GM13977 (cell line): ENCODE measurements around the gene F8A1.
A peak's percentile ranks its signal among the peaks of the same experiment; 100 is the strongest.
"Not testable (repeated sequence)": the region's sequence is repeated elsewhere in the genome, so short reads cannot be mapped to it uniquely, and the experiment has no call there.

ENCODE experiments used
- DNase-seq: peaks from one replicate; pipeline ENCODE4 v3.0.0; 2012; ENCODE audit warnings: low spot score
- CTCF ChIP-seq: IDR thresholded peaks from 2 replicates; pipeline ENCODE4 v1.5.1; 2012; ENCODE audit warnings: mild to moderate bottlenecking, control low read depth; ENCODE audit not compliant: insufficient read depth; ENCODE audit errors: extremely low read depth, missing control alignments
- in situ Hi-C: fragments of 300-500 bp; cut with MboI; formaldehyde crosslinking; loops from one replicate; pipeline ENCODE4 v1.12.0; 2022; ENCODE audit warnings: low sequenced_read_pairs, low pct_unique_long_range_greater_than_20kb, mixed read lengths, inconsistent platforms; ENCODE audit not compliant: unreplicated experiment

The F8A1 gene

DNA sequence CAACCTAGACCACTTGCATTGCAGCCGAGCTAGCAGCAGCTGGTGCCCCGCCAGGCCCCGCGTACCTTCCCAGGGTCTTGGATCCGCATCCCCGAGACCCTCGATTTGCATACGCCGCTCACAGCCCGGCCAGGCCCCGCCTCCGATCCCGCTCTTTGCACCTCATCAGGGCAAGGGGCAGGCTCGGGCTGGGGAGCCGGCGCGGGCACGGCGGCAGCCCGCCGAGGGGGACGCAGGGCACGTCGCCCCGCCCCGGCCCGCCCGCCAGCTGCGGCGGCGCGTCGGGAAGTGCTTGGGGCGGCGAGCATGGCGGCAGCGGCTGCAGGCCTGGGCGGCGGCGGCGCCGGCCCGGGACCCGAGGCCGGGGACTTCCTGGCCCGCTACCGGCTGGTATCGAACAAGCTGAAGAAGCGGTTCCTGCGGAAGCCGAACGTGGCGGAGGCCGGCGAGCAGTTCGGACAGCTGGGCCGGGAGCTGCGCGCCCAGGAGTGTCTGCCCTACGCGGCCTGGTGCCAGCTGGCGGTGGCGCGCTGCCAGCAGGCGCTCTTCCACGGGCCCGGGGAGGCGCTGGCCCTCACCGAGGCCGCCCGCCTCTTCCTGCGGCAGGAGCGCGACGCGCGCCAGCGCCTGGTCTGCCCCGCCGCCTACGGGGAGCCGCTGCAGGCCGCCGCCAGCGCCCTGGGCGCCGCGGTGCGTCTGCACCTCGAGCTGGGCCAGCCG is at the start of gene F8A1:
F8A1 (plus strand) TSS at position 287 of the 720 bp plus-strand sequence; CDS start at position 307, 20 bp downstream.
- in situ Hi-C loops, DNase-seq: not testable (repeated sequence)

DNA sequence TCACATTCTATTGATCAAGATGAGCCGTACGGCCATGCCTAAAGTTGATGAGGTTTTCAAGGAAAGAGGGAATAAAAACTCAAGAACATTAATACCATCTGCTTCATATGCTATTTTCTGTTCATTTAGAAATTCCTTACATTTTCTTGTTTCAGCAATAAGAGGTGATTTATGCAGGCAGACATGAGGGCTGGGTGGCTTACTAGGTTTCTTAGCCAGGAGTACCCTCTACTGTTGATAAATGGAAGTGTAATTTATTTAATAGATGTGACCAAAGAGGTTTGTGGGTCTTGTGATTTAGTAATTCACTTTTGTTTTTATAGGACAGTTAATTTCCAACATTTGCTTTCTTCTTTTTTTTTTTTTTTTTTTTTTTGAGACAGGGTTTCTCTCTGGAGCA is 45.3 kb upstream of the F8A1 start:
- in situ Hi-C loops = loop anchor here (25.0 kb wide), 1 partner anchor 254 kb away; the partner anchor contains the start of gene CTAG1A
- DNase-seq = peak; percentile 42
- peak; percentile 51 for TF ChIP-seq CTCF

DNA sequence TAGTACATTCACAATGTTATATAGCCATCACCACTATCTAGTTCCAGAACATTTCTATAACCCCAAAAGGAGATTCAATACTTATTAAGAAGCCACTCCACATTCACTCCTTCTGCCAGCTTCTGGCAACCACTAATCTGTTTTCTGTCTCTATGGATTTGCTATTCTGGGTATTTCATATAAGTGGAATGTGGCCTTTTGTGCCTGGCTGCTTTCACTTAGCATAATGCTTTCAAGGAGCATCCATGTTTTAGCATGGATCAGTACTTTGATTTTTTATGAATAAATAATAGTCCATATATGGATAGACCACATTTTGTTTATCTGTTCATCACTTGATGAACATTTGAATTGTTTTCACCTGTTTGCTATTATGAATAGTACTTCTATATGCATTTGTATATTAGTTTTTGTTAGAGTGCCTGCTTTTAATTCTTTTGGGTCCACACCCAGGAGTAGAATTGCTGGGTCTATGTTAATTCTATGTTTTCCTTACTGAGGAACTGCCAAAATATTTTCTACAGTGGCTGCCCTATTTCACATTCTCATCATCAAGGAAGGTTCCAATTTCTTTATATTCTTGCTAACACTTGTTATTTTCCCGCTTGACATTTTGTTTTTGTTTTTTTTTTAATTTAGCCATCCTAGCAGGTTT is 35.1 kb upstream of the F8A1 start:
- in situ Hi-C loops = no loop called here
- no peak for DNase-seq
- no peak for TF ChIP-seq CTCF

- in situ Hi-C loops = no loop called here
- no peak for TF ChIP-seq CTCF
- DNase-seq = no peak
These were observed 30.9 kb upstream of the F8A1 start for GRCh38 chrX:154855256-154855655.

DNA sequence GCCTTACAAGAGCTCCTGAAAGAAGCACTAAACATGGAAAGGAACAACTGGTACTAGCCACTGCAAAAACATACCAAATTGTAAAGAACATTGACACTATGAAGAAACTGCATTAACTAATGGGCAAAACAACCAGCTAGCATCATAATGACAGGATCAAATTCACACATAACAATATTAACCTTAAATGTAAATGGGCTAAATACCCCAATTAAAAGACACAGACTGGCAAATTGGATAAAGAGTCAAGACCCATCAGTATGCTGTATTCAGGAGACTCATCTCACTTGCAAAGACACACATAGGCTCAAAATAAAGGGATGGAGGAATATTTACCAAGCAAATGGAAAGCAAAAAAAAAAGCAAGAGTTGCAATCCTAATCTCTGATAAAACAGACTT is 17.6 kb upstream of the F8A1 start:
- in situ Hi-C loops, DNase-seq: not testable (repeated sequence)

- DNase-seq = no peak
- TF ChIP-seq CTCF = no peak
- in situ Hi-C loops = no loop called here
These were observed 12.8 kb upstream of the F8A1 start for GRCh38 chrX:154873329-154873728.

DNA sequence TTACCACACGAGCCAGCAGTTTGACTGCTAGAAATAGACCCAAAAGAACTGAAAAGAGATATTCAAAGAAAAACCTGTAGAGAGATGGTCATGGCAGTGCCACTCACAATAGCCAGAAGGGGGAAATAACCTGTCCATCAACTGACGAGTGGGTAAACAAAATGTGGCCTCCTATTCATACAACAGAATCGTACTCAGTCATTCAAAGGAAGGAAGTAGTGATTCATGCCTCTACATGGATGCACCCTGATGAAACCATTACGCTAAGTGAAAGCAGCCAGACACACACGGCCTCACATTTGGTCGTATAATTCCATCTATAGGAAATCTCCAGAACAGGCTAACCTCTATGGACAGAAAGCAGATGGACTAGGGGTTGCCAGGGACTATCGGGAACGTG is 2.1 kb upstream of the F8A1 start:
- in situ Hi-C loops, DNase-seq: not testable (repeated sequence)

GRCh38 chrX:154885057-154885456 is 1.1 kb upstream of the F8A1 start:
- DNase-seq, in situ Hi-C loops: not testable (repeated sequence)

DNA sequence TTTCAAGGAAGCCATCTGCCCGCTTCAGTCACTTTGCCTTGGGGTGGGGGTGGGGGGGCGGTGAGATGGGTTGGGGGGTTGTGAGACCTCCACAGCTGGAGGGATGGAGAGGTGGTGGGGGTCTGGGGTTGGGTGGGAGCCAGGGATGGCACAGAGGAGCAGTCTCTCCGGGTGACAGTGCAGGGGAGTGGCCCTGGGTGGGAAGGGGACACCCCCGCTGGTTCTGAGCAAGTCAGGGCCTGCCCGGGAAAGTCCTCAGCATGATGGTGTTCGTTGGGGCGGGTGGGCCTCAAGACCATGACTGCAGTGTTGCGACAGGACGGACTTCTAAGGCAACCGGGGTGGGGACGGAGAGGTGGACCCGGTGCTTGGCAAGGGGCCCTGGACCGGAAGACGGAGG is 606 bp upstream of the F8A1 start:
- DNase-seq, in situ Hi-C loops: not testable (repeated sequence)

GRCh38 chrX:154886789-154887221 is 650 bp downstream of the F8A1 start:
- DNase-seq, in situ Hi-C loops: not testable (repeated sequence)
